ENCODE measurements around the gene NHLRC4. TPM values are rescaled to one million over a fixed set of nuclear protein-coding genes. Genes with fewer than 3 reads are reported as not detected.

NHLRC4 gene
- total and polyA plus RNA-seq, 9 of the 15 experiments (the other 6 are each of a cell fraction or from before 2014, with no cell fraction given), result 0.24 to 3.7 (median 1.3) TPM; not detected in 2

- no peak overlapping the region for H3K4me3 ChIP-seq
- peaks cover 0 to 60% of the 10 kb centered on the region in 2 experiments; a peak in 2 of 5 replicates for H3K4me1 ChIP-seq (replicated peaks in 1 of 2; ENCODE audit: control insufficient read depth in 2 of 2, insufficient read depth in 2 of 2, low read length in 2 of 2)
- DNase-seq (ENCODE audit: extremely low read depth in 1 of 4, low spot score in 3 of 4), result no peak
- no peak overlapping the region for H3K27ac ChIP-seq (ENCODE audit: extremely low read depth, low read depth, low read length)
- FAIRE-seq, result no peak
- H3K9me1 ChIP-seq (ENCODE audit: control insufficient read depth, insufficient read depth, low read length), result no peaks in the 10 kb centered on the region
- intact Hi-C loops (cut with micrococcal nuclease), result no loop called here
- POLR2A ChIA-PET, result interaction anchor here (0.6 to 1.1 kb wide), 2 partner anchors 18 to 75 kb away, joined by 3 to 4 read pairs; no protein-coding TSS in a partner anchor
- WGBS (ENCODE audit: insufficient coverage, low coverage, missing lambda C conversion rate), result 83% methylated on average over 26 of the region's 54 CpGs
- peaks cover 37% of the 10 kb centered on the region; the same call in 1 of the 3 replicates for H3K36me3 ChIP-seq (ENCODE audit: control insufficient read depth, insufficient read depth, low read length)
- H3K9ac ChIP-seq (ENCODE audit: insufficient read depth in 1 of 2, low read depth in 2 of 2, low read length in 2 of 2), result no peak overlapping the region
- no peaks in the 10 kb centered on the region for H3K27me3 ChIP-seq (ENCODE audit: control insufficient read depth in 2 of 2, insufficient read depth in 2 of 2, low read length in 2 of 2)
- TF ChIP-seq ZNF592 (IDR thresholded peaks at IDR 0.05) (no peak), POLR2A (conservative IDR thresholded peaks at IDR 0.05) (peak; percentile 46; the same call in 1 of the 2 replicates), RBM22 (IDR thresholded peaks at IDR 0.05; ENCODE audit: low read depth, low read length, poor library complexity, severe bottlenecking) (peak; percentile 59), POLR2G (IDR thresholded peaks at IDR 0.05; ENCODE audit: low read depth, low read length) (peak; percentile 61; the same call in 1 of the 2 replicates), SP2 (IDR thresholded peaks at IDR 0.05; ENCODE audit: extremely low read depth, low read depth, low read length, poor library complexity, severe bottlenecking) (no peak)
- no peak for ATAC-seq
- in situ Hi-C loops (cut with MboI), result no loop called here
- no peaks in the 10 kb centered on the region for H4K20me1 ChIP-seq (replicated peaks; ENCODE audit: control insufficient read depth, insufficient read depth, low read length)
- H3K4me2 ChIP-seq (ENCODE audit: insufficient read depth, low read length), result no peak overlapping the region
- CTCF ChIA-PET (ENCODE audit: low intra/inter-chr PET ratio), result no interaction called here
- BruUV-seq (replicated peaks), result no TSS peak
- no peaks in the 10 kb centered on the region for H3K9me3 ChIP-seq (replicated peaks; ENCODE audit: control insufficient read depth, insufficient read depth, low read depth, low read length)
- no peak overlapping the region for H2AFZ ChIP-seq (ENCODE audit: low read depth, low read length)
- H3K79me2 ChIP-seq (ENCODE audit: control insufficient read depth, insufficient read depth, low read length), result peaks cover 2% of the 10 kb centered on the region; the same call in 1 of the 3 replicates
Measured at GRCh38 chr16:554640-555365, 12.0 kb upstream of the NHLRC4 start.
